Ascending aorta (tissue), 2 donors: ENCODE data around the gene ERC1. TPM values are rescaled to one million over a fixed set of nuclear protein-coding genes. Genes with fewer than 3 reads are reported as not detected.
A peak's percentile ranks its signal among the peaks of the same experiment; 100 is the strongest.

Experiments used
- DNase-seq, 2 donors: peaks; one replicate each; pipeline ENCODE4 v3.0.0-alpha.2; 2019; ENCODE audit warnings: low spot score in 2 of 2
- H3K27ac ChIP-seq, 2 donors: fragments of 200-600 bp; sonication (generic); one replicate each; pipeline ENCODE4 v1.5.1; 2016 to 2017; ENCODE audit warnings: mild to moderate bottlenecking in 1 of 2
- H3K27me3 ChIP-seq: fragments of 200-600 bp; sonication (generic); one replicate; pipeline ENCODE4 v1.5.1; 2017
- H3K36me3 ChIP-seq, 2 donors: fragments of 200-600 bp; sonication (generic); one replicate each; pipeline ENCODE4 v1.5.1; 2016
- H3K4me1 ChIP-seq, 2 donors: fragments of 200-600 bp; sonication (generic); one replicate each; pipeline ENCODE4 v1.5.1; 2016 to 2017; ENCODE audit warnings: mild to moderate bottlenecking in 1 of 2
- H3K4me3 ChIP-seq, 2 donors: fragments of 200-600 bp; sonication (generic); one replicate each; pipeline ENCODE4 v1.5.1; 2016 to 2017; ENCODE audit warnings: mild to moderate bottlenecking in 1 of 2
- H3K9me3 ChIP-seq, 2 donors: fragments of 200-600 bp; sonication (generic); one replicate each; pipeline ENCODE4 v1.5.1; 2016
- CTCF ChIP-seq, 3 experiments: fragments of 200-600 bp in 2 of 3; fragments of 450-650 bp in 1 of 3; sonication (generic) in 2 of 3; IDR thresholded peaks; one replicate each; pipeline ENCODE4 v1.5.1; 2016 to 2019; ENCODE audit warnings: antibody characterized with exemption in 3 of 3, mild to moderate bottlenecking in 1 of 3, moderate library complexity in 1 of 3
- intact Hi-C: fragments of 100-400 bp; cut with DNase I; formaldehyde crosslinking; loops from one replicate; pipeline ENCODE4 v1.15.1; 2023
- total RNA-seq: library from RNA; depleted of rRNA; stranded (reverse); fragments of >200 nt; gene quantifications from one replicate; pipeline ENCODE4 v1.1.0, GENCODE V29; 2016

The ERC1 gene
- total RNA-seq, 1 donor from 2014 or later = 41.4 TPM

GRCh38 chr12:1201886-1202285 lies 210.9 kb downstream of the ERC1 start:
- no peak for TF ChIP-seq CTCF (IDR thresholded peaks at IDR 0.05)
- no peak for DNase-seq
- Histone ChIP-seq H3K4me3 (no peak overlapping the region), H3K36me3 (peaks cover 0 to 8% of the 10 kb centered on the region in 2 donors), H3K4me1 (peaks cover 0 to 15% of the 10 kb centered on the region in 2 donors), H3K27ac (no peak overlapping the region), H3K27me3 (no peaks in the 10 kb centered on the region), H3K9me3 (no peaks in the 10 kb centered on the region)
- intact Hi-C loops = no loop called here

- Histone ChIP-seq H3K27me3 (no peaks in the 10 kb centered on the region), H3K36me3 (peaks cover 0 to 3% of the 10 kb centered on the region in 2 donors), H3K4me3 (no peak overlapping the region), H3K4me1 (peaks cover 0 to 15% of the 10 kb centered on the region in 2 donors), H3K27ac (no peak overlapping the region), H3K9me3 (no peaks in the 10 kb centered on the region)
- no peak for TF ChIP-seq CTCF (IDR thresholded peaks at IDR 0.05)
- DNase-seq = no peak
- intact Hi-C loops = no loop called here
Measured at GRCh38 chr12:1203735-1204019, 212.7 kb downstream of the ERC1 start.

GRCh38 chr12:1204581-1205121 lies 213.6 kb downstream of the ERC1 start:
- H3K4me1 ChIP-seq = peaks cover 0 to 15% of the 10 kb centered on the region in 2 donors
- intact Hi-C loops = no loop called here
- peak overlapping the region; percentile 26 to 43 for H3K27ac ChIP-seq
- DNase-seq = no peak
- H3K4me3 ChIP-seq = peak overlapping the region; percentile 35 to 61
- H3K9me3 ChIP-seq = no peaks in the 10 kb centered on the region
- H3K36me3 ChIP-seq = no peaks in the 10 kb centered on the region
- no peak for TF ChIP-seq CTCF (IDR thresholded peaks at IDR 0.05)
- no peaks in the 10 kb centered on the region for H3K27me3 ChIP-seq

GRCh38 chr12:1205512-1206060 lies 214.6 kb downstream of the ERC1 start:
- intact Hi-C loops = no loop called here
- Histone ChIP-seq H3K27me3 (no peaks in the 10 kb centered on the region), H3K4me3 (peak overlapping the region in 1 of 2 donors; percentile 61), H3K36me3 (no peaks in the 10 kb centered on the region), H3K27ac (peak overlapping the region in 1 of 2 donors; percentile 20), H3K9me3 (no peaks in the 10 kb centered on the region), H3K4me1 (peaks cover 0 to 15% of the 10 kb centered on the region in 2 donors)
- DNase-seq = no peak
- TF ChIP-seq CTCF (IDR thresholded peaks at IDR 0.05) = no peak

GRCh38 chr12:1206118-1206734 lies 215.2 kb downstream of the ERC1 start:
- no peaks in the 10 kb centered on the region for H3K36me3 ChIP-seq
- H3K27ac ChIP-seq = peak overlapping the region in 1 of 2 donors; percentile 20
- H3K4me1 ChIP-seq = peaks cover 0 to 15% of the 10 kb centered on the region in 2 donors
- H3K4me3 ChIP-seq = no peak overlapping the region
- H3K9me3 ChIP-seq = no peaks in the 10 kb centered on the region
- H3K27me3 ChIP-seq = no peaks in the 10 kb centered on the region
- no peak for TF ChIP-seq CTCF (IDR thresholded peaks at IDR 0.05)
- no peak for DNase-seq
- intact Hi-C loops = no loop called here
